Activated T-cell treated with anti-CD3 and anti-CD28 coated beads, Interleukin-2, amount 50 U/mL, for 72 hours (primary cell): ENCODE data around the gene RFPL4A. TPM values are rescaled to one million over a fixed set of nuclear protein-coding genes. Genes with fewer than 3 reads are reported as not detected.
"Not testable (repeated sequence)": the region's sequence is repeated elsewhere in the genome, so short reads cannot be mapped to it uniquely, and the experiment has no call there.

Source experiments
- ATAC-seq, 2 donors: fragments of 150-1000 bp; cut with Tn5 transposase; replicated peaks in 1 of 2; 2 replicates each; pipeline ENCODE4 v1.10.0; 2021; ENCODE audit warnings: moderate library complexity in 2 of 2, mild to moderate bottlenecking in 1 of 2
- DNase-seq, 2 donors: peaks; one replicate each; pipeline ENCODE4 v3.0.0; 2021 to 2022; ENCODE audit warnings: mixed read lengths in 1 of 2
- H3K27ac Mint-ChIP-seq: one replicate; pipeline ENCODE4 v1.8.0; 2022; ENCODE audit warnings: mild to moderate bottlenecking, moderate library complexity, mixed read lengths
- H3K27me3 Mint-ChIP-seq: one replicate; pipeline ENCODE4 v1.8.0; 2022; ENCODE audit warnings: low read depth, mixed read lengths
- H3K36me3 Mint-ChIP-seq, 2 donors: one replicate each; pipeline ENCODE4 v1.8.0; 2022; ENCODE audit warnings: mixed read lengths in 2 of 2, mild to moderate bottlenecking in 1 of 2; ENCODE audit not compliant: insufficient read depth in 2 of 2
- H3K4me1 Mint-ChIP-seq: one replicate; pipeline ENCODE4 v1.8.0; 2022; ENCODE audit warnings: low read depth, mixed read lengths
- H3K4me3 Mint-ChIP-seq, 2 donors: one replicate each; pipeline ENCODE4 v1.8.0; 2022; ENCODE audit warnings: mild to moderate bottlenecking in 2 of 2, mixed read lengths in 2 of 2, moderate library complexity in 2 of 2
- H3K9me3 Mint-ChIP-seq, 2 donors: one replicate each; pipeline ENCODE4 v1.8.0; 2022; ENCODE audit warnings: mixed read lengths in 2 of 2
- total RNA-seq, 2 donors: library from RNA; stranded (reverse); gene quantifications; one replicate each; pipeline ENCODE4 v1.2.3, GENCODE V29; 2022

Gene RFPL4A
- total RNA-seq, 2 donors from 2014 or later: not detected

GRCh38 chr19:55756808-55757207, 2.1 kb upstream of the RFPL4A start:
- not testable (repeated sequence) for H3K4me1 Mint-ChIP-seq, H3K36me3 Mint-ChIP-seq, H3K27ac Mint-ChIP-seq, ATAC-seq, H3K9me3 Mint-ChIP-seq, DNase-seq, H3K4me3 Mint-ChIP-seq, H3K27me3 Mint-ChIP-seq

GRCh38 chr19:55766466-55766865, 7.6 kb downstream of the RFPL4A start:
- Mint-ChIP-seq H3K9me3 (peaks cover 3% of the 10 kb centered on the region in 2 donors), H3K4me3 (no peak overlapping the region), H3K4me1 (no peaks in the 10 kb centered on the region), H3K27ac (no peak overlapping the region), H3K36me3 (no peaks in the 10 kb centered on the region), H3K27me3 (peaks cover 9% of the 10 kb centered on the region)
- ATAC-seq (no peak), DNase-seq (no peak)

- H3K4me1 Mint-ChIP-seq, ATAC-seq, H3K27ac Mint-ChIP-seq, DNase-seq, H3K36me3 Mint-ChIP-seq, H3K9me3 Mint-ChIP-seq, H3K4me3 Mint-ChIP-seq: not testable (repeated sequence)
- peaks cover 11% of the 10 kb centered on the region for H3K27me3 Mint-ChIP-seq
These were observed 9.9 kb downstream of the RFPL4A start, which contains the start of gene RFPL4AL1 for GRCh38 chr19:55768818-55769217. RFPL4AL1 (plus strand) TSS chr19:55769118; CDS start chr19:55771805, 2,687 bp downstream.

- not testable (repeated sequence) for H3K36me3 Mint-ChIP-seq, H3K4me3 Mint-ChIP-seq, DNase-seq, H3K9me3 Mint-ChIP-seq, ATAC-seq, H3K4me1 Mint-ChIP-seq, H3K27ac Mint-ChIP-seq
- H3K27me3 Mint-ChIP-seq: peaks cover 11% of the 10 kb centered on the region
These were observed 10.7 kb downstream of the RFPL4A start for GRCh38 chr19:55769632-55770031.

GRCh38 chr19:55777528-55777927, 18.6 kb downstream of the RFPL4A start:
- no peaks in the 10 kb centered on the region for H3K4me1 Mint-ChIP-seq
- no peak overlapping the region for H3K27ac Mint-ChIP-seq
- H3K4me3 Mint-ChIP-seq: no peak overlapping the region
- H3K27me3 Mint-ChIP-seq: peaks cover 16% of the 10 kb centered on the region
- ATAC-seq (no peak), DNase-seq (peak in 1 of 2 donors; percentile 12)
- no peaks in the 10 kb centered on the region for H3K9me3 Mint-ChIP-seq
- no peaks in the 10 kb centered on the region for H3K36me3 Mint-ChIP-seq

- no peaks in the 10 kb centered on the region for H3K4me1 Mint-ChIP-seq
- H3K27ac Mint-ChIP-seq: no peak overlapping the region
- H3K27me3 Mint-ChIP-seq: peaks cover 16% of the 10 kb centered on the region
- no peaks in the 10 kb centered on the region for H3K9me3 Mint-ChIP-seq
- H3K4me3 Mint-ChIP-seq: no peak overlapping the region
- H3K36me3 Mint-ChIP-seq: no peaks in the 10 kb centered on the region
- ATAC-seq: no peak
- DNase-seq: no peak
These were observed 19.4 kb downstream of the RFPL4A start for GRCh38 chr19:55778331-55778730.

GRCh38 chr19:55781112-55781511, 22.2 kb downstream of the RFPL4A start:
- H3K4me1 Mint-ChIP-seq: no peaks in the 10 kb centered on the region
- no peaks in the 10 kb centered on the region for H3K9me3 Mint-ChIP-seq
- H3K4me3 Mint-ChIP-seq: no peak overlapping the region
- no peaks in the 10 kb centered on the region for H3K36me3 Mint-ChIP-seq
- ATAC-seq (no peak), DNase-seq (no peak)
- peaks cover 16% of the 10 kb centered on the region for H3K27me3 Mint-ChIP-seq
- H3K27ac Mint-ChIP-seq: no peak overlapping the region

GRCh38 chr19:55795021-55795420, 36.1 kb downstream of the RFPL4A start:
- DNase-seq: no peak
- H3K4me3 Mint-ChIP-seq: no peak overlapping the region
- no peak for ATAC-seq
- H3K27me3 Mint-ChIP-seq: peaks cover 6% of the 10 kb centered on the region
- no peaks in the 10 kb centered on the region for H3K36me3 Mint-ChIP-seq
- no peak overlapping the region for H3K27ac Mint-ChIP-seq
- peaks cover 2 to 3% of the 10 kb centered on the region in 2 donors for H3K9me3 Mint-ChIP-seq
- H3K4me1 Mint-ChIP-seq: no peaks in the 10 kb centered on the region

- Mint-ChIP-seq H3K27me3 (peaks cover 6% of the 10 kb centered on the region), H3K4me1 (no peaks in the 10 kb centered on the region), H3K27ac (no peak overlapping the region), H3K36me3 (peaks cover 3 to 5% of the 10 kb centered on the region in 2 donors), H3K4me3 (no peak overlapping the region), H3K9me3 (peaks cover 5 to 11% of the 10 kb centered on the region in 2 donors)
- DNase-seq (no peak), ATAC-seq (no peak)
These were observed 42.5 kb downstream of the RFPL4A start for GRCh38 chr19:55801416-55801815.

- H3K27ac Mint-ChIP-seq: no peak overlapping the region
- H3K9me3 Mint-ChIP-seq: peaks cover 5 to 11% of the 10 kb centered on the region in 2 donors
- H3K36me3 Mint-ChIP-seq: peaks cover 3 to 6% of the 10 kb centered on the region in 2 donors
- ATAC-seq (no peak), DNase-seq (no peak)
- no peaks in the 10 kb centered on the region for H3K4me1 Mint-ChIP-seq
- no peak overlapping the region for H3K4me3 Mint-ChIP-seq
- peaks cover 6% of the 10 kb centered on the region for H3K27me3 Mint-ChIP-seq
These were observed 43.4 kb downstream of the RFPL4A start for GRCh38 chr19:55802281-55802680.

GRCh38 chr19:55809381-55810058, 50.6 kb downstream of the RFPL4A start:
- DNase-seq (peak; percentile 33 to 41), ATAC-seq (peak; percentile 70 to 77)
- Mint-ChIP-seq H3K4me1 (no peaks in the 10 kb centered on the region), H3K9me3 (peaks cover 2 to 9% of the 10 kb centered on the region in 2 donors), H3K27ac (no peak overlapping the region), H3K27me3 (peaks cover 9% of the 10 kb centered on the region), H3K36me3 (peaks cover 1 to 14% of the 10 kb centered on the region in 2 donors), H3K4me3 (no peak overlapping the region)

GRCh38 chr19:55811340-55811739, 52.4 kb downstream of the RFPL4A start:
- Mint-ChIP-seq H3K9me3 (peaks cover 2 to 7% of the 10 kb centered on the region in 2 donors), H3K4me3 (no peak overlapping the region), H3K4me1 (no peaks in the 10 kb centered on the region), H3K27ac (no peak overlapping the region), H3K36me3 (peaks cover 1 to 11% of the 10 kb centered on the region in 2 donors), H3K27me3 (peaks cover 13% of the 10 kb centered on the region)
- ATAC-seq: no peak
- no peak for DNase-seq

- Mint-ChIP-seq H3K27ac (no peak overlapping the region), H3K4me1 (no peaks in the 10 kb centered on the region), H3K9me3 (peaks cover 2 to 7% of the 10 kb centered on the region in 2 donors), H3K27me3 (peaks cover 13% of the 10 kb centered on the region), H3K4me3 (no peak overlapping the region), H3K36me3 (peaks cover 1 to 9% of the 10 kb centered on the region in 2 donors)
- ATAC-seq: no peak
- no peak for DNase-seq
These were observed 53.6 kb downstream of the RFPL4A start for GRCh38 chr19:55812449-55812848.
